ENCODE results near the gene PSAP.

PSAP gene

DNA sequence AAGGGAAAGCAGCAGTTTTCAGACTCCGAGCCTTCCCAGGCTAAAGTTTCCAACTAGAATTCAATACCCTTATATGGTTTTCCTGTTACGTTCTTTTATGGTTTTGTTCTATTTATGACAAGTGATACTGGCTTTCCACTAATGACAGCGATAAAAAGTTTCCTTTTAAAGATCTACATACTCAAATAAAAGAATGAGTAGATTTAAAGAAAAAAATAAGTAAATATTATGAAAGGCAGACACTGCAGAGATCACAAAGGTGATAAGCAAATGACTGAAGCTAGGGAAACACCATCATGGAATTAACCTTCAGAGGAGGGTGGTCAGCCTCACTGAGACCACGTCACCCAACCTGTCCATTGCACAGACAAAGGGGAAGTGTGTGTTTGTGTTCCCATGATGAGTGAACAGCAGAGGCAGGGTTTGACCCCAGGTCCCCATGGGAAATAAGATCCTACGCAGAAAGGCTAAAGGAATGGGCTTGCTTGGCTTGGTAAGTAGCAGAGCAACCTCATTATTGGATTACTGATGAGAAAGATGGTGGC lies 81.7 kb downstream of the PSAP start:
- no peak for DNase-seq (ENCODE audit: low read depth, low spot score)

DNA sequence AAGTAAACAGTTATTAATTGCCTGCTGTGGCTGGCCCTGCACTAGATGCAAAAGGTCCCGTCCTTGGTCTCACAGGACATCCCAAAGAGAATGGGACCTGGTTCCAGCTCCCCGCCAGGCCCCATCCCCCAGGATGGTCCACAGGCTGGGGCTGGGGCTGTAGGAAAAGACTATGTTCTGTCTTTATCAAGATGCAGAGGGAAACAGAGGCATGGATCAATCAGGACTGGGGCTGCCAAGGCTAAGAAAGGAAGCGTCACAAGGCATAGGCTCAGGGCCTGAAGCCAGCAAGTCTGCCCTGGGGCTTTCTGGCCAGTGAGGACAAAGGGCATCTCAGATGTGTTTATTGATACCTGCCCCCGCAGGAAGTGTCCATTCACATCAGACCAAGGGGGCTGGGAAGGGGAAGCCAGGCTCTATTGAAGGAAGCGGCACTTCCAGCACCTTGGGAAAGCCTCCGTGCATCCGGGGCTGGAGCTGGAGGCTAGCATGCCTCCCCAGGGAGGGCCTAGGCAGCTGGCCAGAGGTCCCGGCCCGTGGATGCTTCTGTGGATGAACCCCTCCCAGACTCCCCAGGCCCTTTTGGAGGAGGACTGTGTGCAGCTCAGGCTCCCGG lies 83.5 kb downstream of the PSAP start:
- no peak for DNase-seq (ENCODE audit: low read depth, low spot score)

DNA sequence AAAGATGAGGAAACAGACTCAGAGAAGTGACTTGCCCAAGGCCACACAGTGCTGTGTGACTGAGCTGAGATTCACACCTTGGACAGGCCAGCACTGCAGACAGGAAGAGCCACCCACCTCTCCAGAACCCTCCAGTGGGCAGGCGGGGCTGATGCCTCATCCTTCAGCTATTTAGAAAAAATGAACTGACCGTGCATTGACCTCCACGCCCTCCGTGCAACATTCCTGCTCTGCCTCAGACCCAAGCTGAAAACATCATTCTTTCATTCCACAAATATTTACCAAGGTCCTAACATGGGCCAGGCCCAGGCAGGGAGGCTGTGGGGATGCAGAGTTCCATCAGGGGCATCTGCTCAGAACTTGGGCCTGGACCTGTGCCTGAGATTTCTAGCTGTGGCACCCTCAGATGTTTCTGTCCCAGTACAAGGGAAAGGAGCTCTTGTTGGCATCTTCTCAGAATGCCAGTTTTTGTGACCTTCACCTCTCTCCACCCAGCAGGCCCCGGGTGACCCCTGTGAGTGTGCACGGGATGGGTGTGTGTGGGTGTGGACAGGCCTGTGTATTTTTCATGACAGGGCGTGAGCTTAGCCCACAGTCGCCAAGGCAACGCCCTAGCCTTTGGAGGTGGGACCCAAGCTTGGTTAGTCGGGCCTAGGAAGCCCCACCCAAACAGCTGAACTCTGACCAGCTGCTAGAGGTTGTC lies 84.2 kb downstream of the PSAP start:
- no peak for DNase-seq (ENCODE audit: low read depth, low spot score)

All from smooth muscle cell of the brain vasculature (primary cell).